Activated CD4-positive, alpha-beta memory T cell treated with anti-CD3 and anti-CD28 coated beads, Interleukin-2, amount 10 ng/mL, durations not matched to agents 7 days and 5 days (primary cell): ENCODE measurements around the gene PLIN5. TPM values are rescaled to one million over a fixed set of nuclear protein-coding genes. Genes with fewer than 3 reads are reported as not detected.

Source experiments
- CTCF ChIA-PET: fragments of 350-600 bp; sonication (Branson Sonifier 250); formaldehyde crosslinking; loops from one replicate; lab custom pipeline; 2021; ENCODE audit warnings: antibody characterized with exemption, inconsistent platforms; lab: Charles Lee
- POLR2A ChIA-PET: fragments of 350-600 bp; sonication (Branson Sonifier 250); formaldehyde crosslinking; loops from one replicate; lab custom pipeline; 2021; ENCODE audit warnings: antibody characterized with exemption; lab: Charles Lee
- DNase-seq: peaks from one replicate; pipeline ENCODE4 v3.0.0-alpha.2; 2020
- H3K27ac Mint-ChIP-seq: one replicate; pipeline ENCODE4 v1.8.0; 2021; ENCODE audit warnings: mild to moderate bottlenecking, mixed read lengths
- H3K27me3 Mint-ChIP-seq: one replicate; pipeline ENCODE4 v1.8.0; 2021; ENCODE audit warnings: mixed read lengths
- H3K36me3 Mint-ChIP-seq: one replicate; pipeline ENCODE4 v1.8.0; 2021; ENCODE audit warnings: low read depth, mixed read lengths
- H3K4me1 Mint-ChIP-seq: one replicate; pipeline ENCODE4 v1.8.0; 2021; ENCODE audit warnings: mixed read lengths
- H3K4me3 Mint-ChIP-seq: one replicate; pipeline ENCODE4 v1.8.0; 2021; ENCODE audit warnings: mild to moderate bottlenecking, mixed read lengths
- H3K9me3 Mint-ChIP-seq: one replicate; pipeline ENCODE4 v1.8.0; 2021; ENCODE audit warnings: mixed read lengths
- total RNA-seq, 2 experiments: library from RNA; stranded (reverse); gene quantifications; one replicate each; pipeline ENCODE4 v1.2.3, GENCODE V29; 2021

The PLIN5 gene
- total RNA-seq, 2 experiments from 2014 or later, result not detected

DNA sequence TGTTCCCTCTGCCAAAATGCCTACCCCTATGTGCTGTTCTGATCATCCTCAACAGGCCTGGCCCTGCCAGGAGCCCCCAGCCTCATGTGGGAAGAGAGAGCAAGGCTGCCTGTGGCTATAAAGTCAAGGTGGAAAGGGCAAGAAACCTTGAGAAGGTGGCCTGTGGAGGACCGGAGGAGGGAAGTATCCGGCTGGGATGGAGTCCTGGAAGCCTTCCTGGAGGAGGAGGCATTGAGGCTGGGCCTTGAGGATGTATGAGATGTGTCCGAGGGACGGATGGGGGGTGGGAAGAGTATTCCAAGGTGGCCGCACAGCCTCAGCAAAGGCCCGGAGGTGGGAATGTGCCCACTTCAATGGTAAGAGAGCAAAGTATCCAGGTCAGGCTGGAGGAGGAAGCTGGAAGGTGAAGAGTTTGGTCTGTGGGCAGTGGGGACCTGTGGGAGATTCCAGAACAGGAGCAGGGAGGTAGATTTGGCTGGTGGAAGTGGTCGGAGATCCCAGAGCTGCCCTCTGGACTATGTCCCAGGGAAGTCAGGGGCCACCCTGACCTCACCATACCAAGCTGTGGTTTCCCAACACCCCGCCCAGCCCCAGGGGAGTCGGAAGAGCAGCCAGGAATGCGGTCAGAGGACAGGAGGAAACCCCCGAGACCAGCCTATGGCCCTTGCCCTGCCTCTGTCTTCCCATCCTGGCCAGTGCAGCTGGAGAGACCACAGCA, 13.7 kb downstream of the PLIN5 start:
- H3K36me3 Mint-ChIP-seq, result no peaks in the 10 kb centered on the region
- no peak overlapping the region for H3K4me3 Mint-ChIP-seq
- ChIA-PET CTCF (interaction anchor here (2.5 kb wide), 1 partner anchor 14 kb away, joined by 9 read pairs; the partner anchor contains the start of gene PLIN5), POLR2A (interaction anchor here (0.8 kb wide), 1 partner anchor 19 kb away, joined by 3 read pairs; no protein-coding TSS in a partner anchor)
- DNase-seq, result no peak
- no peaks in the 10 kb centered on the region for H3K4me1 Mint-ChIP-seq
- H3K27ac Mint-ChIP-seq, result no peak overlapping the region
- no peaks in the 10 kb centered on the region for H3K9me3 Mint-ChIP-seq
- H3K27me3 Mint-ChIP-seq, result no peaks in the 10 kb centered on the region

DNA sequence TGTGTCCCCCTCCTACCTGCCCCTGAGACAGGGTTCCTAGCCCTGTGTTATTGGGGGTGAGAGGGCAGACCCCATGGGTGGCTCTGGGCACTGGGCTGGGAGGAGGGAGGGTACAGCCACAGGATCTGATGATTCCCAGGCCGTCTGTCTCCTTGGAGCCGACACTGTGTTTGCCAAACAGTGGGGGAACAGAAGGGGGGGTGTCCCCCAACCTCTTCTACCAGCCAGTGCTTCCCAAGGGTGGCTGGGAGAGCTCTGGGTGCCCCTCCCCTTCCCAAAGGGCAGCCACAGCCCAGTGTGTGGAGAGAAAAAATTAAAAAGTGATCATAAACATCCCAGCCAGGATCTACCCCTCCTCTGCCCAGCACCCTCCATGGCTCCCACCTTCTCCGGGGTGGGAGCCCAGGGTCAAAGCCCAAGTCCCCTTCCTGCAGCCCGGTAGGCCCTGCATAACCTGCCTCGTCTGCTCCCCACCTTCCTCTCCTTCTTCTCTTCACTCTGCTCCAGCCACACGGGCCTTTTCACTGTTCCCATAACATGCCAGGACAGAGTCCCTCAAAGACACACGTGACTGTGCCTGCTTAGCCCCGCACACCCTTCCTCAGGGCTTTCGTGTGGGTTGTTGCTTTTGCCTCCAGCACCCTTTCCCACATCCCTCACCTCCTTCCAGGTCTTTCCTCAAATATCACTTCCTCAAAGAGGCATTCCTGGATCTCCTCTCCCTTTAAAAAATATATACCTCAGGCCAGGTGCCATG, 15.3 kb downstream of the PLIN5 start:
- POLR2A ChIA-PET, result no interaction called here
- H3K9me3 Mint-ChIP-seq, result no peaks in the 10 kb centered on the region
- no peak overlapping the region for H3K4me3 Mint-ChIP-seq
- DNase-seq, result no peak
- no peaks in the 10 kb centered on the region for H3K27me3 Mint-ChIP-seq
- H3K27ac Mint-ChIP-seq, result no peak overlapping the region
- CTCF ChIA-PET, result no interaction called here
- no peaks in the 10 kb centered on the region for H3K36me3 Mint-ChIP-seq
- no peaks in the 10 kb centered on the region for H3K4me1 Mint-ChIP-seq

DNA sequence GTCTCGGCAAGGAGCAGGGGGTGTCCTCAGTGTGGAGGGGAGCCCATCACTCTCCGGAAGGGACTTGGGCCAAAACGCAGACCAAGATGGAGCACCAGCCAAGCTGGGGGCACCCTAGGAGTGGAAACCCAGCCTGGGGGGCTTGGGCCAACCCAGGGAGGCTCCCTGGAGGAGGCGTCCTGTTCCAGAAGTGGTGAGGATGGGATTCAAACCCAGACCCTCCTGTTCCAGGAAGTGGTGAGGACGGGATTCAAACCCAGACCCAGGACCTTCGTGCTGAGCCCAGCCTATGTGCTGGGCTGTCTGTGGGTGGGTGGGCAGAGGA, 15.9 kb downstream of the PLIN5 start:
- H3K36me3 Mint-ChIP-seq, result no peaks in the 10 kb centered on the region
- CTCF ChIA-PET, result no interaction called here
- no peaks in the 10 kb centered on the region for H3K27me3 Mint-ChIP-seq
- no peaks in the 10 kb centered on the region for H3K9me3 Mint-ChIP-seq
- POLR2A ChIA-PET, result no interaction called here
- no peaks in the 10 kb centered on the region for H3K4me1 Mint-ChIP-seq
- H3K27ac Mint-ChIP-seq, result no peak overlapping the region
- DNase-seq, result no peak
- no peak overlapping the region for H3K4me3 Mint-ChIP-seq

DNA sequence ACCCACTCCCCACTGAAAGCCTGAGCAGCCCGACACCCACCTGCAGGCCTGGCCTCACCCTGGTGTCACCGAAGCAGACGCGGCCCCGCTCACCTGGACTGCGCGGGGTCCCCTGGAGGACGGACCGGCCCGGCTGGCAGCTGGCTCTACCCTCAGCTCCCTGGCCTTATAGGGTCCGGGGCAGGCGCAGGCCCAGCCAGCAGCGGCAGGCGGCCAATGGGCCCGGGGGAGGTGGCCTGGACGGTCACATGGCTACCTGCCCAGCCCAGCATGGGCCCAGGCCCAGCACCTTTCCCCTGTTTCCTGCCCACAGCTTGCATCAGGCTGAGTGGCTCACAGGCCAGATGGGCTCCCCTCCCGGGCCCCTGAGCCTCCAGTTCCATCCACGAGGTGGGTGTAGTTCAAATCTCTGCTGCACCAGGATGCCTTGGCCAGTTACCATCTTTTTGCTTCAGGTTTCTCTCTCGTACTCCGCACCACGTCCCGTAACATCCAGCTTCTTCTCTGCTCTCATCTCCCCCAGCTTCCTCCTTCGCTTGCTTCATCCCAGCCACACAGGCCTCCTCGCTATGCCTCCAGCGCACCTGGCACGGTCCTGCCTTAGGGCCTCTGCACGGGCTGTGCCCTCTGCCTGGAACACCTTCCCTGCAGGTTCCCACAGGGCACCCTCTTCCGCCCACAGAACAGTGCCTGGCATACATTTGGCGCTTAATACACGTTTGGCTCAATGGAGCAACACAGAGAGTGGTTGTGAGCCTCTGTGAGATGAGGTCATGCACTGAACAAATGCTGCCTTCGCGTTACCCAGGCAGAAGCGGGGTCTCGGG, 16.5 kb downstream of the PLIN5 start, which contains the start of gene PLIN4:
Gene PLIN4 (minus strand): TSS at position 142 of the 827 bp plus-strand sequence. CDS start 214 bp downstream, outside the sequence.
- POLR2A ChIA-PET, result no interaction called here

DNA sequence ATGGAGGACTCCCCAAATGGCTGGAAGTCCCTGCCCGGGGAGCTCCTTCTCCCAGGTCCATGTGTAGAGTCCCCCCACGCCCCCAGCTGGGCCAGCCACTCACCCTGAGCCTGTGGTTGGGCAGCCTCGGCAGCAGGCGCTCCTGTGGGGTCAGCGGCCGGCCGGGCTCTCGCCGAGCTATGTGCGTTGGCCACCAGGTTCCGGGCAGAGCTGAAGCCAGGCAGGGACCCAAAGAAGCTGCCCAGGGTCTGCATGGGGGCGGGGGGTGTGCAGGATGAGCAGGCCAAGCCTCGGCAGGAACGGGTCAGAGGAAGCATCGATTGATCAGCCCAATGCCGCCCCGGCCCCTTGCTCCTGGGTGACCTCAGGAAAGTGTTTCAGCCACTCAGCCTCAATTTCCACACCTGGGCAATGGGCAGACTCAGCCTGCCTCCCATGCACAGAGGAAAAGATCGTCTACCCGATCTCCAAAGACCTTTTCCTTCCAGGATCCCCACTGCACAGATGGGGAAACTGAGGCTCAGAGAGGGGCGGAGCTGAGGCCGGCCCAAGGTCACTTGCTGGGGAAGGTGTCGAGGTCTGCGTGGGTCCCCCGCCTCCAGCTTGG, 17.5 kb downstream of the PLIN5 start:
- ChIA-PET CTCF (interaction anchor here (1.2 kb wide), 1 partner anchor 8 kb away, joined by 3 read pairs; no protein-coding TSS in a partner anchor), POLR2A (no interaction called here)
- Mint-ChIP-seq H3K9me3 (no peaks in the 10 kb centered on the region), H3K27ac (no peak overlapping the region), H3K27me3 (no peaks in the 10 kb centered on the region), H3K4me3 (no peak overlapping the region), H3K4me1 (no peaks in the 10 kb centered on the region), H3K36me3 (no peaks in the 10 kb centered on the region)
- DNase-seq, result no peak

More for the DNA sequence above, 16.5 kb downstream of the PLIN5 start, which contains the start of gene PLIN4:
- H3K9me3 Mint-ChIP-seq, result no peaks in the 10 kb centered on the region
- no peaks in the 10 kb centered on the region for H3K27me3 Mint-ChIP-seq
- H3K27ac Mint-ChIP-seq, result no peak within 1 kb of the TSS
- CTCF ChIA-PET, result no interaction called here
- no peaks in the 10 kb centered on the region for H3K36me3 Mint-ChIP-seq
- no peaks in the 10 kb centered on the region for H3K4me1 Mint-ChIP-seq
- H3K4me3 Mint-ChIP-seq, result no peak within 1 kb of the TSS
- DNase-seq, result no peak

DNA sequence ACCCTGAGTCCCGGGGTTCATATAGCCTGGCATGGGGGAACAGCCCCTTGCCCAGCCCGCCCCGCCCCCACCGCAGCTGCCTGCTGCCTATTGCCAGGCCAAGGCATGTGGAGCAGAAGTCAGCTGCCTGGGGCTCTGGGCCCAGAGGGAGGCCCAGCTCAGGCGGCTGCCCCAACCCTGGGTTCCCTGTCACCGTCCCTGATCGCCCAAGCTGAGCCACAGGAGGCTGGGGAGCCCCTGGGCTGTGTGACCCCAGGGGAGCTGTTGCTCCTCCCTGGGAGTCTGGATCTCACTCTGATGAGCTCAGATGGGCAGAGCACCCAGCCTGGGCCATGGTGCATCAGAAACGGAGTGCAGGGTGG, 18.1 kb downstream of the PLIN5 start:
- POLR2A ChIA-PET, result no interaction called here
- CTCF ChIA-PET, result interaction anchor here (1.2 kb wide), 1 partner anchor 8 kb away, joined by 3 read pairs; no protein-coding TSS in a partner anchor
- Mint-ChIP-seq H3K36me3 (no peaks in the 10 kb centered on the region), H3K27me3 (no peaks in the 10 kb centered on the region), H3K9me3 (no peaks in the 10 kb centered on the region), H3K4me3 (no peak overlapping the region), H3K27ac (no peak overlapping the region), H3K4me1 (no peaks in the 10 kb centered on the region)
- DNase-seq, result no peak

DNA sequence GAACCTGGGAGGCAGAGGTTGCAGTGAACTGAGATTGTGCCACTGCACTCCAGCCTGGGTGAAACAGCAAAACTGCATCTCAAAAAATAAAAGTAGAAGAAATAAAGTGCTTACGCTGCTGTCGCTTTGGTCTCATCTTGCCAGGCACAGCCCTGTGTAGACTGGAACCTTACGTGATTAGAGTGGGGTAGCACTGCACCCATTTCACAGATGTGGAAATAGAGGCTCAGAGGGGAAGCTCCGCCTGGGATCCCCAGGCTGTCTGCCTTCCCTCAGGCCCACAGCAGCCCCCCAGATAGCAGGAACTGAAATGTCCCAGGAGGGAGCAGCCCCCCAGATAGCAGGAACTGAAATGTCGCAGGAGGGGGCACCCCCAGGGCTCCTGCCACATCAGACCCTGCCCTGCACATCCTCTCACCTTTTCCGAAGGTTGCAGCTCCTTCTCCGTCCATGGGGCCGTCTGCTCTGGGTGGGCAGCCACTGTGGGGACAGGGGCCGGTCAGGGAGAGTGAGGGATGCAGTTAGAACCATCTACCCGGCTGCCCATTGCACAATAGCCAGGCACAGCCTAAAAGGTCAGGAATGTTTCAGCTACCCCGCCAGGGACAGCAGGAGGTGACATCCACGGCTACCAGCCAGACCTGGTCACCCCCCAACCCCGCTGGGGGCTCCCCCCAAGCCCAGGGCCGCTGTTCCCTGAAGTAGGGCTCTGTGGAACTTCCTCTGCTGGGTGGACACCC, 18.7 kb downstream of the PLIN5 start:
- no peak for DNase-seq
- H3K4me1 Mint-ChIP-seq, result no peaks in the 10 kb centered on the region
- no peaks in the 10 kb centered on the region for H3K36me3 Mint-ChIP-seq
- H3K9me3 Mint-ChIP-seq, result no peaks in the 10 kb centered on the region
- ChIA-PET POLR2A (no interaction called here), CTCF (interaction anchor here (1.2 kb wide), 1 partner anchor 9 kb away, joined by 3 read pairs; no protein-coding TSS in a partner anchor)
- no peak overlapping the region for H3K27ac Mint-ChIP-seq
- H3K27me3 Mint-ChIP-seq, result no peaks in the 10 kb centered on the region
- no peak overlapping the region for H3K4me3 Mint-ChIP-seq

DNA sequence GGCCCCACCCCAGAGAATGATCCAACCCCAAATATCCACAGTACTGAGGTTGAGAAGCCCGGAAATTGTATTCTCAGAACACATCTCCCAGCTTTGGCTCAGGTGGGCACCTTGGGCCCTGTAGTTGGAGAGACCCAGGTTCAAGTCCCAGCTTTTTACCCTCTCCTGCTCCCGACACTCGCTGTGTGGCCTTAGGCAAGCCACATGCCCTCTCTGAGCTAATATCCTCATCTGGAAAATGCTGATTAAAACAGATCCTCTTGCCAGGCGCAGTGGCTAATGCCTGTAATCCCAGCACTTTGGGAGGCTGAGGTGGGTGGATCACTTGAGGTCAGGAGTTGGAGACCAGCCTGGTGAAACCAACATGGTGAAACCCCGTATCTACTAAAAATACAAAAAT, 19.3 kb downstream of the PLIN5 start:
- CTCF ChIA-PET, result interaction anchor here (1.2 kb wide), 1 partner anchor 11 kb away, joined by 3 read pairs; no protein-coding TSS in a partner anchor
- Mint-ChIP-seq H3K27ac (no peak overlapping the region), H3K4me3 (no peak overlapping the region), H3K9me3 (no peaks in the 10 kb centered on the region), H3K4me1 (no peaks in the 10 kb centered on the region), H3K27me3 (no peaks in the 10 kb centered on the region), H3K36me3 (no peaks in the 10 kb centered on the region)
- POLR2A ChIA-PET, result no interaction called here
- DNase-seq, result no peak

DNA sequence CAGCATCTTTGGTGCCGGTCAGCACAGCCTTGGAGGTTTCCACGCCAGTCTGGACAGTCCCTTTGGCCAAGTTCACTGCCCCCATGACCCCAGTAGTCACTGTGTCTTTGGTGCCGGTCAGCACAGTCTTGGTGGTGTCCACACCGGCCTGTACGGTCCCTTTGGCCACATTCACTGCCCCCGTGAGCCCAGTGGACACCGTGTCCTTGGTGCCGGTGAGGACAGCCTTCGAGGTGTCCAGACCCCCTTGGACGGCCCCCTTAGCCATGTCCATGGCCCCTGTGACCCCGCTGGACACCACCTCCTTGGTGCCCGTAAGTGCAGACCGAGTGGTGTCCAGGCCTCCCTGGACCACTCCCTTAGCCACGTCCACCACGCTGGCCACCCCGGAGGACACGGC, 21.8 kb downstream of the PLIN5 start:
- H3K4me3 Mint-ChIP-seq, result no peak overlapping the region
- no peaks in the 10 kb centered on the region for H3K27me3 Mint-ChIP-seq
- H3K36me3 Mint-ChIP-seq, result no peaks in the 10 kb centered on the region
- ChIA-PET POLR2A (no interaction called here), CTCF (no interaction called here)
- H3K4me1 Mint-ChIP-seq, result no peaks in the 10 kb centered on the region
- H3K9me3 Mint-ChIP-seq, result no peaks in the 10 kb centered on the region
- no peak overlapping the region for H3K27ac Mint-ChIP-seq
- no peak for DNase-seq

DNA sequence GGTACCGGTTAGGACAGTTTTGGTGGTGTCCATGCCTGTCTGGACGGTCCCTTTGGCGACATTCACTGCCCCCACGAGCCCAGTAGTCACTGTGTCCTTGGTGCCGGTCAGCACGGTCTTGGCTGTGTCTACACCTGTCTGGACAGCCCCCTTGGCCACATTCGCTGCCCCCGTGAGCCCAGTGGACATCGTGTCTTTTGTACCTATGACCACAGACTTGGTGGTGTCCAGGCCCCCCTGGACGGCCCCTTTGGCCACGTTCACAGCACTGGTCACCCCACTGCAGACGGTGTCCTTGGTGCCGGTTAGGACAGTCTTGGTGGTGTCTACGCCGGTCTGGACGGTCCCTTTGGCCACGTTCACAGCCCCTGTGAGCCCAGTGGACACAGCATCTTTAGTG, 23.0 kb downstream of the PLIN5 start:
- DNase-seq, result no peak
- H3K4me3 Mint-ChIP-seq, result no peak overlapping the region
- H3K27me3 Mint-ChIP-seq, result no peaks in the 10 kb centered on the region
- ChIA-PET CTCF (no interaction called here), POLR2A (no interaction called here)
- H3K27ac Mint-ChIP-seq, result no peak overlapping the region
- no peaks in the 10 kb centered on the region for H3K4me1 Mint-ChIP-seq
- H3K36me3 Mint-ChIP-seq, result no peaks in the 10 kb centered on the region
- no peaks in the 10 kb centered on the region for H3K9me3 Mint-ChIP-seq

DNA sequence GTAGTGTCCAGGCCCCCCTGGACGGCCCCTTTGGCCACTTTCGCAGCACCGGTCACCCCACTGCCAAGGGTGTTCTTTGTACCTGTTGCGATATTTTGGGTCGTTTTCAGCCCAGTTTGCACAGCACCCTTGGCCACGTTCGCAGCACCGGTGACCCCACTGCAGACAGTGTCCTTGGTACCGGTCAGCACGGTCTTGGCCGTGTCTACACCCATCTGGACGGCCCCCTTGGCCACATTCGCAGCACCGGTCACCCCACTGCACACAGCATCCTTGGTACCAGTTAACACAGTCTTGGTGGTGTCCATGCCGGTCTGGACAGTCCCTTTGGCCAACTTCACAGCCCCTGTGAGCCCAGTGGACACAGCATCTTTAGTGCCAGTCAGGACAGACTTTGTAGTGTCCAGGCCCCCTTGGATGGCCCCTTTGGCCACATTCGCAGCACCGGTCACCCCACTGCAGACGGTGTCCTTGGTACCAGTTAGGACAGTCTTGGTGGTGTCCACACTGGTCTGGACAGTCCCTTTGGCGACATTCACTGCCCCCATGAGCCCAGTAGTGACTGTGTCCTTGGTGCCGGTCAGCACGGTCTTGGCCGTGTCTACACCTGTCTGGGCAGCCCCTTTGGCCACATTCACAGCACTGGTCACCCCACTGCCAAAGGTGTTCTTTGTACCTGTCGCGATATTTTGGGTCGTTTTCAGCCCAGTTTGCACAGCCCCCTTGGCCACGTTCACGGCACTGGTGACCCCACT, 23.5 kb downstream of the PLIN5 start:
- H3K27ac Mint-ChIP-seq, result no peak overlapping the region
- H3K36me3 Mint-ChIP-seq, result no peaks in the 10 kb centered on the region
- CTCF ChIA-PET, result no interaction called here
- DNase-seq, result no peak
- H3K27me3 Mint-ChIP-seq, result no peaks in the 10 kb centered on the region
- peaks cover 5% of the 10 kb centered on the region for H3K4me1 Mint-ChIP-seq
- POLR2A ChIA-PET, result no interaction called here
- no peaks in the 10 kb centered on the region for H3K9me3 Mint-ChIP-seq
- H3K4me3 Mint-ChIP-seq, result no peak overlapping the region
